Adrenal gland (tissue), 12 donors: ENCODE data around the gene STEAP1B. TPM values are rescaled to one million over a fixed set of nuclear protein-coding genes. Genes with fewer than 3 reads are reported as not detected.

Experiments
- DNase-seq, 7 donors: peaks; one replicate each; pipeline ENCODE4 v3.0.0-alpha.2; 2019 to 2020
- H3K27ac ChIP-seq, 5 donors: fragments of 200-600 bp; sonication (generic) in 4 of 5; 1 replicate in 3 of 5; 2 replicates in 2 of 5; pipeline versions ENCODE4 v1.5.1 to v1.8.0; 2016 to 2020; ENCODE audit warnings: mild to moderate bottlenecking in 1 of 5
- H3K27me3 ChIP-seq: fragments of 200-600 bp; 2 replicates; pipeline ENCODE4 v1.8.0; 2021
- H3K36me3 ChIP-seq, 2 donors: fragments of 200-600 bp; replicated peaks in 1 of 2; 1 replicate in 1 of 2; 2 replicates in 1 of 2; pipeline versions ENCODE4 v1.5.1 to v1.8.0; 2018 to 2022
- H3K4me1 ChIP-seq, 2 donors: fragments of 200-600 bp; replicated peaks in 1 of 2; 1 replicate in 1 of 2; 2 replicates in 1 of 2; pipeline versions ENCODE4 v1.5.1 to v1.8.0; 2018 to 2021
- H3K4me3 ChIP-seq, 4 donors: fragments of 200-600 bp; sonication (generic) in 3 of 4; one replicate each; pipeline ENCODE4 v1.5.1; 2016 to 2018
- H3K9me3 ChIP-seq, 3 donors: fragments of 200-600 bp; sonication (generic) in 1 of 3; replicated peaks in 1 of 3; 1 replicate in 2 of 3; 2 replicates in 1 of 3; pipeline versions ENCODE4 v1.5.1 to v1.8.0; 2016 to 2021
- POLR2A ChIP-seq, 2 donors: fragments of 450-650 bp; IDR thresholded peaks; one replicate each; pipeline ENCODE4 v1.6.1; 2017; ENCODE audit warnings: antibody characterized with exemption in 2 of 2, mild to moderate bottlenecking in 2 of 2, moderate library complexity in 1 of 2
- WGBS, 4 donors: extraction: QIAGEN DNeasy Blood & Tissue Kit in 2 of 4; methylation state at CpG; one replicate each; pipeline versions ENCODE4 v1.1.5 to v1.1.7; 2013 to 2017; 5-methylcytosine and 5-hydroxymethylcytosine counted together
- intact Hi-C, 2 donors: fragments of 100-400 bp; cut with DNase I; formaldehyde crosslinking; loops; one replicate each; pipeline versions ENCODE4 v1.14.1 to v1.15.0; 2022 to 2023
- polyA plus RNA-seq, 3 donors: library from polyadenylated mRNA; stranded (reverse); fragments of 200-250 nt in 2 of 3; fragments of 350-450 nt in 1 of 3; fragmentation: Illumina TruSeq in 1 of 3; extraction: RNeasy Lipid Tissue Mini Kit (QIAGEN cat#74804) in 1 of 3; gene quantifications; one replicate each; pipeline ENCODE4 v1.2.3, GENCODE V29; 2013 to 2014
- total RNA-seq, 9 donors: library from RNA; depleted of rRNA in 4 of 9; stranded (reverse); fragments of >200 nt in 4 of 9; fragments of 120-200 nt in 1 of 9; fragmentation: NEBNext Ultra II Directional in 1 of 9; extraction: Animal tissue kit (Norgen Biotek cat#: 25700) in 1 of 9; gene quantifications; one replicate each; pipeline versions ENCODE4 v1.1.0 to v1.2.4, GENCODE V29; 2013 to 2023
- TF ChIP-seq, protein P1 (sequence below), 6 experiments: fragments of 450-650 bp in 4 of 6; fragments of 200-600 bp in 2 of 6; sonication (generic) in 1 of 6; IDR thresholded peaks; 1 replicate in 5 of 6; 2 replicates in 1 of 6; pipeline versions ENCODE4 v1.5.1 to v1.8.0; 2016 to 2021; ENCODE audit warnings: antibody characterized with exemption in 6 of 6, mild to moderate bottlenecking in 2 of 6, moderate library complexity in 1 of 6
- donor health status: healthy with polysubstance abuse.
- donor health status: Bipolar disorder and iron deficiency.
- donor health status: DM: yes; HTN: yes; CAD: no.
- donor health status: DM: no; HTN: no; CAD: no.
- donor health status: DM: no; HTN: no; CAD: no.
- donor health status: DM: yes; HTN: yes; CAD: no.

STEAP1B gene
- total and polyA plus RNA-seq, 12 donors, result 0.20 to 2.1 (median 0.79) TPM; not detected in 2

DNA sequence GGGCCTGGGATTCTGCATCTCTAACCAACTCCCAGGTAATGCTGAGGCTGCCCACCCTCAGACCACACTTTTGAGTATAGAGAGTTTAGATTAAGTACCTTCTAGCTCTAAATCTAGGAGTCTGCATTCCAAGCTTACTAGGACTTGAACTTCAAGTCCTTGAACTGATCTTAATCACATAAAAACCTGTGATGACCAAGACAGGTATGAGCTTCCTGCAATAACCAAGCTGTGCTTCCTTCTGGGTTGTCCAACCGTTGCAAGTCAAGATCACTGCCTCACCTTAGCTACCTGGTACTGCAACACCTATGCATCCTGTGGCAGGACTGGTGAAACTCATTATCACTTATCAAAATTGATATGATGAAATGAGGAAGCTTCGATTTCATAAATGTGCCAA lies 110.1 kb downstream of the STEAP1B start:
- H3K4me3 ChIP-seq, result no peak overlapping the region
- no peak for TF ChIP-seq POLR2A (IDR thresholded peaks at IDR 0.05)
- TF ChIP-seq, protein P1, sequence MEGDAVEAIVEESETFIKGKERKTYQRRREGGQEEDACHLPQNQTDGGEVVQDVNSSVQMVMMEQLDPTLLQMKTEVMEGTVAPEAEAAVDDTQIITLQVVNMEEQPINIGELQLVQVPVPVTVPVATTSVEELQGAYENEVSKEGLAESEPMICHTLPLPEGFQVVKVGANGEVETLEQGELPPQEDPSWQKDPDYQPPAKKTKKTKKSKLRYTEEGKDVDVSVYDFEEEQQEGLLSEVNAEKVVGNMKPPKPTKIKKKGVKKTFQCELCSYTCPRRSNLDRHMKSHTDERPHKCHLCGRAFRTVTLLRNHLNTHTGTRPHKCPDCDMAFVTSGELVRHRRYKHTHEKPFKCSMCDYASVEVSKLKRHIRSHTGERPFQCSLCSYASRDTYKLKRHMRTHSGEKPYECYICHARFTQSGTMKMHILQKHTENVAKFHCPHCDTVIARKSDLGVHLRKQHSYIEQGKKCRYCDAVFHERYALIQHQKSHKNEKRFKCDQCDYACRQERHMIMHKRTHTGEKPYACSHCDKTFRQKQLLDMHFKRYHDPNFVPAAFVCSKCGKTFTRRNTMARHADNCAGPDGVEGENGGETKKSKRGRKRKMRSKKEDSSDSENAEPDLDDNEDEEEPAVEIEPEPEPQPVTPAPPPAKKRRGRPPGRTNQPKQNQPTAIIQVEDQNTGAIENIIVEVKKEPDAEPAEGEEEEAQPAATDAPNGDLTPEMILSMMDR (IDR thresholded peaks at IDR 0.05), result no peak
- intact Hi-C loops, result no loop called here
- H3K9me3 ChIP-seq, result no peaks in the 10 kb centered on the region
- no peaks in the 10 kb centered on the region for H3K4me1 ChIP-seq
- no peaks in the 10 kb centered on the region for H3K27me3 ChIP-seq
- no peak overlapping the region for H3K27ac ChIP-seq
- H3K36me3 ChIP-seq, result no peaks in the 10 kb centered on the region
- DNase-seq, result no peak
- WGBS, 4 donors, result 84 to 88% (median 86%) methylated on average over 2 of the region's 2 CpGs

- Histone ChIP-seq H3K9me3 (no peaks in the 10 kb centered on the region), H3K27me3 (no peaks in the 10 kb centered on the region), H3K4me3 (no peak overlapping the region), H3K4me1 (no peaks in the 10 kb centered on the region), H3K27ac (no peak overlapping the region), H3K36me3 (no peaks in the 10 kb centered on the region)
- no peak for TF ChIP-seq POLR2A (IDR thresholded peaks at IDR 0.05)
- TF ChIP-seq, protein P1 (IDR thresholded peaks at IDR 0.05), result no peak
- WGBS, 4 donors, result 37 to 52% (median 45%) methylated on average over 4 of the region's 4 CpGs
- peak in 5 of 7 donors; percentile 11 to 52 (median 19) for DNase-seq
- intact Hi-C loops, result no loop called here
These were observed 112.4 kb downstream of the STEAP1B start for GRCh38 chr7:22387583-22387982.

DNA sequence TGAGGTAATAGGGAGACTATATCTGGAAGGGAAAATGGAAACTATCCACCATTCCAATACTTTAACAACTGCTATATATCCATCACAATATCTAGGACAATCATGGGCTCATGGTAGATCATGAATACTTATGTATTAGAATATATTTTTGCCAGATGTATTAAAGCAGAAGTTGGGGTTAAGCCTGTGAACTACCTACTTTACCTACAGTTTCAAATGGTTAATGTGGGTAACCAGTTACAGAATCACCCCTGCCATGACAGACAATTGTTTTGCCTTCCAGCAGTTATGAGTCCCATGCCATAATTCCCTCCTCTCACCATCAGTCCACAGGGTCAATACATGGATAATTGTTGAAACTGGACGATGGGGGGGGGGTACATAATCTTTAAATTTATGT lies 113.1 kb downstream of the STEAP1B start:
- 50 to 82% (median 73%) methylated on average over 1 of the region's 1 CpG for WGBS, 4 donors

GRCh38 chr7:22386206-22386858 lies 113.7 kb downstream of the STEAP1B start:
- WGBS, 4 donors, result 82 to 99% (median 91%) methylated on average over 2 of the region's 2 CpGs
- H3K4me1 ChIP-seq, result no peaks in the 10 kb centered on the region
- no peaks in the 10 kb centered on the region for H3K27me3 ChIP-seq
- no peak for DNase-seq
- no peaks in the 10 kb centered on the region for H3K9me3 ChIP-seq
- TF ChIP-seq, protein P1 (IDR thresholded peaks at IDR 0.05), result no peak
- no peak for TF ChIP-seq POLR2A (IDR thresholded peaks at IDR 0.05)
- intact Hi-C loops, result no loop called here
- no peak overlapping the region for H3K4me3 ChIP-seq
- no peak overlapping the region for H3K27ac ChIP-seq
- H3K36me3 ChIP-seq, result no peaks in the 10 kb centered on the region

More for the DNA sequence above, 113.1 kb downstream of the STEAP1B start:
- no peak for TF ChIP-seq POLR2A (IDR thresholded peaks at IDR 0.05)
- TF ChIP-seq, protein P1 (IDR thresholded peaks at IDR 0.05), result no peak
- H3K27ac ChIP-seq, result no peak overlapping the region
- DNase-seq, result no peak
- no peaks in the 10 kb centered on the region for H3K9me3 ChIP-seq
- H3K4me3 ChIP-seq, result no peak overlapping the region
- no peaks in the 10 kb centered on the region for H3K27me3 ChIP-seq
- no peaks in the 10 kb centered on the region for H3K36me3 ChIP-seq
- no peaks in the 10 kb centered on the region for H3K4me1 ChIP-seq
- intact Hi-C loops, result no loop called here
